ENCODE measurements around the gene WLS. TPM values are rescaled to one million over a fixed set of nuclear protein-coding genes. Genes with fewer than 3 reads are reported as not detected.

The WLS gene
- total RNA-seq, 1 donor from 2014 or later = 187 TPM

DNA sequence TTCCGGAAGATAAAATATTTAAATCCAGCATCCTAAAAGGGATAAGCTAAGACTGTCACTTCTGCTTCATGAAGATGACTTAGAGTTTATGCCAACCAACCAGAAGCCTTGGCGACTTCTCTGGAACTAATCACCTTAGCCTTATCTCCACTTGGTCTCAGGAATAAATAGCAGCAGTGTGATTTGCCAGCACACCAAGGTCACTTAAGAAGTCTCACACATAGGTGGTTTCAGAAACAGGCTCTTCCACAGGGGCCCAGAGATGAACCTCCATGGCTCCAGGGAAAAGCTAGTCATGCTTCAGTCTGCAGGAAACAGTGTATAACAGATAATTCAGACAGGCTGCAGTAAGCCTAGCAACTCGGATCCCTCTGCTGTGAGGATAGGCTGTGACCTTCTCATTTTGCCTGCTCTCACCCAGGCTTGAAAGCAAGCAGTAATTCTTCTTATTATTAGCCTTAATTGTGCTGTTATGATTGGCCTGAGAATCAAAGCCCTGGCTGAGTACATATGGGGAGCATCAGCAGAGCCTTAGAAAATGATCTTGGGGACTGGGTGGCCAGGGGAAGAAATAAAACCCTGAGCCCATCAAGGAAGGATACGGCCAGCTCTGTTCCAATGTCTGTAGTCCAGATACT lies 84.7 kb downstream of the WLS start:
- H3K9me3 ChIP-seq (ENCODE audit: insufficient read depth, low read depth, low read length) = no peaks in the 10 kb centered on the region
- peaks cover 26% of the 10 kb centered on the region for H3K36me3 Mint-ChIP-seq (ENCODE audit: low read depth, unreplicated experiment)
- FAIRE-seq = no peak
- H3K36me3 ChIP-seq (ENCODE audit: insufficient read depth, low read length) = peaks cover 86% of the 10 kb centered on the region
- no peaks in the 10 kb centered on the region for H3K27me3 Mint-ChIP-seq (ENCODE audit: low read depth, unreplicated experiment)
- H3K4me3 Mint-ChIP-seq (ENCODE audit: unreplicated experiment) = no peak overlapping the region
- H3K9me3 Mint-ChIP-seq (ENCODE audit: unreplicated experiment) = no peaks in the 10 kb centered on the region
- H4K20me1 ChIP-seq (ENCODE audit: insufficient read depth, low read length) = peaks cover 8% of the 10 kb centered on the region
- H3K27ac Mint-ChIP-seq (ENCODE audit: unreplicated experiment) = no peak overlapping the region
- DNase-seq (ENCODE audit: low read depth) = no peak
- H3K9ac ChIP-seq (ENCODE audit: low read length) = no peak overlapping the region
- H2AFZ ChIP-seq (ENCODE audit: low read depth, low read length) = no peak overlapping the region
- H3K4me2 ChIP-seq (ENCODE audit: low read length) = no peak overlapping the region
- H3K4me3 ChIP-seq (ENCODE audit: insufficient read depth, low read depth, low read length) = no peak overlapping the region
- H3K27ac ChIP-seq (ENCODE audit: low read depth, low read length) = no peak overlapping the region
- H3K4me1 Mint-ChIP-seq (ENCODE audit: low read depth, unreplicated experiment) = no peaks in the 10 kb centered on the region
- H3K4me1 ChIP-seq (ENCODE audit: insufficient read depth, low read length) = peaks cover under 1% of the 10 kb centered on the region
- TF ChIP-seq EZH2 (IDR thresholded peaks at IDR 0.05; ENCODE audit: insufficient read depth, low read length) = no peak
- TF ChIP-seq, protein P1, sequence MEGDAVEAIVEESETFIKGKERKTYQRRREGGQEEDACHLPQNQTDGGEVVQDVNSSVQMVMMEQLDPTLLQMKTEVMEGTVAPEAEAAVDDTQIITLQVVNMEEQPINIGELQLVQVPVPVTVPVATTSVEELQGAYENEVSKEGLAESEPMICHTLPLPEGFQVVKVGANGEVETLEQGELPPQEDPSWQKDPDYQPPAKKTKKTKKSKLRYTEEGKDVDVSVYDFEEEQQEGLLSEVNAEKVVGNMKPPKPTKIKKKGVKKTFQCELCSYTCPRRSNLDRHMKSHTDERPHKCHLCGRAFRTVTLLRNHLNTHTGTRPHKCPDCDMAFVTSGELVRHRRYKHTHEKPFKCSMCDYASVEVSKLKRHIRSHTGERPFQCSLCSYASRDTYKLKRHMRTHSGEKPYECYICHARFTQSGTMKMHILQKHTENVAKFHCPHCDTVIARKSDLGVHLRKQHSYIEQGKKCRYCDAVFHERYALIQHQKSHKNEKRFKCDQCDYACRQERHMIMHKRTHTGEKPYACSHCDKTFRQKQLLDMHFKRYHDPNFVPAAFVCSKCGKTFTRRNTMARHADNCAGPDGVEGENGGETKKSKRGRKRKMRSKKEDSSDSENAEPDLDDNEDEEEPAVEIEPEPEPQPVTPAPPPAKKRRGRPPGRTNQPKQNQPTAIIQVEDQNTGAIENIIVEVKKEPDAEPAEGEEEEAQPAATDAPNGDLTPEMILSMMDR (IDR thresholded peaks at IDR 0.05; ENCODE audit: insufficient read depth, low read depth, low read length) = no peak
- H3K27me3 ChIP-seq (ENCODE audit: insufficient read depth, low read length) = no peaks in the 10 kb centered on the region
- H3K79me2 ChIP-seq (ENCODE audit: insufficient read depth, low read length) = no peaks in the 10 kb centered on the region

DNA sequence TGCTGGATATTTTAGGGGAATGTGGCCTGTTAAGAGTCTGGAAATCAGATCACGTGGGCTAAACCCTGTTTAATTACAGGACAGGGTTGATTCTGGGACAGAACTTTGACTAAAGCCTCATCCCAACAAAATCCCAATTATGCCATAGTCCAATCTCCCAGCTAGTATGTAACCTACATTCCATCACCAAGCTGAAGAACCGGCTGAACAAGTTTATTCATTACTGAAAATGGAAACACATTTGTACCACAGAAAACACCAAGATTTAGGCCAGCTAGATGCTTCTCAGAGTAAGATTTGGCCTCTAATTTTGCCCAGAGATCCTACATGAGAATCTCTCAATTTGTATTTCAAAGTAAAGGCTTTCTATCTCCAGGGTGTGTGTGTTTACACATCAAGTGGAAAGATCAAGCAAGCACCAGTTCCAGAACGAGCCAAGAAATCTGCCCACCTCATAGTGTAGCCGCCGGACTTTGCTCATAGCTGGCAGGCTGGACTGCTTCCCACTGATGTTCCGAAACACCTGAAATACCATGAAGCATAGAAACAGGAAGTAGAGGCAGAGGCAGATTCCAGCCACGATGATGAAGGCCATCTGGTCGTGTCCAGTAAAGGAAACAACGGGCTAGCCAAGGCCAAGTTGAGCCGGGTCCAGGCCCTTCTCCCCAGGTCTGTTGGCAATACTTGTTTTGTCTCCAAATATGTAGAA lies 86.8 kb downstream of the WLS start:
- Histone ChIP-seq H3K36me3 (ENCODE audit: insufficient read depth, low read length) (peaks cover 70% of the 10 kb centered on the region), H3K9ac (ENCODE audit: low read length) (no peak overlapping the region), H3K27ac (ENCODE audit: low read depth, low read length) (no peak overlapping the region), H3K27me3 (ENCODE audit: insufficient read depth, low read length) (no peaks in the 10 kb centered on the region), H3K4me3 (ENCODE audit: insufficient read depth, low read depth, low read length) (no peak overlapping the region), H3K4me1 (ENCODE audit: insufficient read depth, low read length) (peaks cover 21% of the 10 kb centered on the region), H3K4me2 (ENCODE audit: low read length) (no peak overlapping the region), H4K20me1 (ENCODE audit: insufficient read depth, low read length) (no peaks in the 10 kb centered on the region), H2AFZ (ENCODE audit: low read depth, low read length) (no peak overlapping the region), H3K79me2 (ENCODE audit: insufficient read depth, low read length) (no peaks in the 10 kb centered on the region), H3K9me3 (ENCODE audit: insufficient read depth, low read depth, low read length) (no peaks in the 10 kb centered on the region)
- no peaks in the 10 kb centered on the region for H3K27me3 Mint-ChIP-seq (ENCODE audit: low read depth, unreplicated experiment)
- no peak overlapping the region for H3K27ac Mint-ChIP-seq (ENCODE audit: unreplicated experiment)
- TF ChIP-seq EZH2 (IDR thresholded peaks at IDR 0.05; ENCODE audit: insufficient read depth, low read length) = no peak
- TF ChIP-seq, protein P1 (IDR thresholded peaks at IDR 0.05; ENCODE audit: insufficient read depth, low read depth, low read length) = no peak
- no peak overlapping the region for H3K4me3 Mint-ChIP-seq (ENCODE audit: unreplicated experiment)
- H3K9me3 Mint-ChIP-seq (ENCODE audit: unreplicated experiment) = no peaks in the 10 kb centered on the region
- peaks cover 18% of the 10 kb centered on the region for H3K4me1 Mint-ChIP-seq (ENCODE audit: low read depth, unreplicated experiment)
- FAIRE-seq (no peak), DNase-seq (ENCODE audit: low read depth) (no peak)
- H3K36me3 Mint-ChIP-seq (ENCODE audit: low read depth, unreplicated experiment) = peaks cover 29% of the 10 kb centered on the region

DNA sequence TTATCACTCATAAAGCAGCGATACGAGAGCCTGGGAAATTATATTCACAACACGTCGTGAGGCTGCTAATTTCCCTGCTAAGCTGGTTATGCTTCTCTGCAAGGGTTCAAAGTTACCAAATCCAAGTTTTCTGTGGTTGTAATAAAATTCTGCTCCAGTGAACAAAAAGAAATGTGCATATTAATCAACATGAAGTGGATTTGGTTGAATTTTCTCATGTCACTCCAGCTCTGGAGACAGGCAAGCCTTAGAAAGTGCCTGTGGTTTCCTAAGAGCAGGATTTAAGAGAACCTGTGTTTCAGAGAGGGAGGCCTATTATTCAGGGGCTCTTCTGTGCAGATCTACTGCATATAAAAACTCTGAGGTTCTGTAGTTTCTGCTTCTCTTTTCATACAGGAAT lies 87.5 kb downstream of the WLS start:
- Histone ChIP-seq H2AFZ (ENCODE audit: low read depth, low read length) (no peak overlapping the region), H3K9ac (ENCODE audit: low read length) (no peak overlapping the region), H3K4me1 (ENCODE audit: insufficient read depth, low read length) (peaks cover 25% of the 10 kb centered on the region), H4K20me1 (ENCODE audit: insufficient read depth, low read length) (no peaks in the 10 kb centered on the region), H3K4me3 (ENCODE audit: insufficient read depth, low read depth, low read length) (no peak overlapping the region), H3K27me3 (ENCODE audit: insufficient read depth, low read length) (no peaks in the 10 kb centered on the region), H3K36me3 (ENCODE audit: insufficient read depth, low read length) (peaks cover 66% of the 10 kb centered on the region), H3K27ac (ENCODE audit: low read depth, low read length) (no peak overlapping the region), H3K79me2 (ENCODE audit: insufficient read depth, low read length) (no peaks in the 10 kb centered on the region), H3K4me2 (ENCODE audit: low read length) (no peak overlapping the region), H3K9me3 (ENCODE audit: insufficient read depth, low read depth, low read length) (no peaks in the 10 kb centered on the region)
- Mint-ChIP-seq H3K4me3 (ENCODE audit: unreplicated experiment) (no peak overlapping the region), H3K27me3 (ENCODE audit: low read depth, unreplicated experiment) (no peaks in the 10 kb centered on the region), H3K27ac (ENCODE audit: unreplicated experiment) (no peak overlapping the region), H3K4me1 (ENCODE audit: low read depth, unreplicated experiment) (peaks cover 26% of the 10 kb centered on the region), H3K9me3 (ENCODE audit: unreplicated experiment) (no peaks in the 10 kb centered on the region), H3K36me3 (ENCODE audit: low read depth, unreplicated experiment) (peaks cover 29% of the 10 kb centered on the region)
- DNase-seq (ENCODE audit: low read depth) = peak; percentile 35
- TF ChIP-seq, protein P1 (IDR thresholded peaks at IDR 0.05; ENCODE audit: insufficient read depth, low read depth, low read length) = no peak
- TF ChIP-seq EZH2 (IDR thresholded peaks at IDR 0.05; ENCODE audit: insufficient read depth, low read length) = no peak
- FAIRE-seq = no peak
